ENCODE measurements around the gene RCCD1. TPM values are rescaled to one million over a fixed set of nuclear protein-coding genes. Genes with fewer than 3 reads are reported as not detected.

RCCD1 gene
- total RNA-seq, 1 donor from 2014 or later = 5.2 TPM

DNA sequence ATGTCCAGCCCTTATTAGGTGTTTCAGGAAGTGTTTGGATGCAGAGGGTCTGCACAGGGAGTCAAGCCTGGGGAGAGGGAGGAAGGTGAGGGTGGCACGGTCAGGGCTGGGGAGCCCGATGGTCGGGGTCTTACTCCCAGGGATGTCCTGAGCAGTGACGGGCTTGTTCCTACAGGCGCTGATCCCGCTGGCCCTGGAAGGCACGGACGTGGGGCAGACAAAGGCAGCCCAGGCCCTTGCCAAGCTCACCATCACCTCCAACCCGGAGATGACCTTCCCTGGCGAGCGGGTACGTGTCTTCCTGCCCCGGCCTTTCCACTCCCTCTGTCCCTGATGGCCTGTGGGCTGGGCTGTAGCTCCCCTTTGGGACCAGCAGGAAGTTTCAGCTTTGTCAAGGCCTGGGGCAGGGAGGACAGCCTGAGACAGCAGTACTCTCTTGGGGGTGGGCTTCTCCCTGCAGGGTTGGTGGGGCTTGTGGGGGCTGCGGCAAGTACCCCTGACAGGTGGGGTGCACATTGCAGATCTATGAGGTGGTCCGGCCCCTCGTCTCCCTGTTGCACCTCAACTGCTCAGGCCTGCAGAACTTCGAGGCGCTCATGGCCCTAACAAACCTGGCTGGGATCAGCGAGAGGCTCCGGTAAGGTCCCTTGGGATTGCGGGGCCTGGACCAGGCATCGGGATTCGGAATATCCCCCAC lies 4.6 kb upstream of the RCCD1 start:
- no peaks in the 10 kb centered on the region for H3K4me1 Mint-ChIP-seq (ENCODE audit: unreplicated experiment)
- no peaks in the 10 kb centered on the region for H3K9me3 Mint-ChIP-seq (ENCODE audit: unreplicated experiment)
- H3K27ac Mint-ChIP-seq (ENCODE audit: unreplicated experiment) = no peak overlapping the region
- TF ChIP-seq CTCF (IDR thresholded peaks at IDR 0.05; ENCODE audit: unreplicated experiment) = no peak
- H3K36me3 Mint-ChIP-seq (ENCODE audit: low read depth, unreplicated experiment) = peaks cover 31% of the 10 kb centered on the region
- H3K27me3 Mint-ChIP-seq (ENCODE audit: unreplicated experiment) = peaks cover 6% of the 10 kb centered on the region
- no peak for DNase-seq (ENCODE audit: low spot score)
- H3K4me3 Mint-ChIP-seq (ENCODE audit: unreplicated experiment) = no peak overlapping the region

GRCh38 chr15:90950676-90951075 lies 4.0 kb upstream of the RCCD1 start:
- peaks cover 31% of the 10 kb centered on the region for H3K36me3 Mint-ChIP-seq (ENCODE audit: low read depth, unreplicated experiment)
- no peaks in the 10 kb centered on the region for H3K4me1 Mint-ChIP-seq (ENCODE audit: unreplicated experiment)
- DNase-seq (ENCODE audit: low spot score) = no peak
- H3K9me3 Mint-ChIP-seq (ENCODE audit: unreplicated experiment) = no peaks in the 10 kb centered on the region
- no peak overlapping the region for H3K27ac Mint-ChIP-seq (ENCODE audit: unreplicated experiment)
- TF ChIP-seq CTCF (IDR thresholded peaks at IDR 0.05; ENCODE audit: unreplicated experiment) = no peak
- H3K4me3 Mint-ChIP-seq (ENCODE audit: unreplicated experiment) = no peak overlapping the region
- peaks cover 8% of the 10 kb centered on the region for H3K27me3 Mint-ChIP-seq (ENCODE audit: unreplicated experiment)

DNA sequence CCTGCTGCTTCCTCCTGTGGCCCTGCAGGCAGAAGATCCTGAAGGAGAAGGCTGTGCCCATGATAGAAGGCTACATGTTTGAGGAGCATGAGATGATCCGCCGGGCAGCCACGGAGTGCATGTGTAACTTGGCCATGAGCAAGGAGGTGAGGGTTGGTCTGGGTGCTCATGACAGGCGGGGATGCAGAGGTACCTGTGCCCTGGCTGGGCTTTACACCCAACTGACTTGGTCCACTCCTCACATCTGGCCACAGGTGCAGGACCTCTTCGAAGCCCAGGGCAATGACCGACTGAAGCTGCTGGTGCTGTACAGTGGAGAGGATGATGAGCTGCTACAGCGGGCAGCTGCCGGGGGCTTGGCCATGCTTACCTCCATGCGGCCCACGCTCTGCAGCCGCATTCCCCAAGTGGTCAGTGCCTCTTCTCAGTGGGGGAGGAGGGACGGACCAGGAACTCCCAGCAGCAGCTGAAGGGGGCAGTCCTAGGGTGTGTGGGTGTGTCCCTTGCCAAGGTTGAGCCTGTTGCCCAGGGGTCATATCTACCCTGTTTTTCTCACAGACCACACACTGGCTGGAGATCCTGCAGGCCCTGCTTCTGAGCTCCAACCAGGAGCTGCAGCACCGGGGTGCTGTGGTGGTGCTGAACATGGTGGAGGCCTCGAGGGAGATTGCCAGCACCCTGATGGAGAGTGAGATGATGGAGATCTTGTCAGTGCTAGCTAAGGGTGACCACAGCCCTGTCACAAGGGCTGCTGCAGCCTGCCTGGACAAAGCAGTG lies 1.6 kb upstream of the RCCD1 start:
- peaks cover 2% of the 10 kb centered on the region for H3K4me1 Mint-ChIP-seq (ENCODE audit: unreplicated experiment)
- H3K4me3 Mint-ChIP-seq (ENCODE audit: unreplicated experiment) = no peak overlapping the region
- TF ChIP-seq CTCF (IDR thresholded peaks at IDR 0.05; ENCODE audit: unreplicated experiment) = no peak
- H3K36me3 Mint-ChIP-seq (ENCODE audit: low read depth, unreplicated experiment) = peaks cover 28% of the 10 kb centered on the region
- H3K9me3 Mint-ChIP-seq (ENCODE audit: unreplicated experiment) = no peaks in the 10 kb centered on the region
- no peak for DNase-seq (ENCODE audit: low spot score)
- H3K27me3 Mint-ChIP-seq (ENCODE audit: unreplicated experiment) = peaks cover 12% of the 10 kb centered on the region
- H3K27ac Mint-ChIP-seq (ENCODE audit: unreplicated experiment) = no peak overlapping the region

DNA sequence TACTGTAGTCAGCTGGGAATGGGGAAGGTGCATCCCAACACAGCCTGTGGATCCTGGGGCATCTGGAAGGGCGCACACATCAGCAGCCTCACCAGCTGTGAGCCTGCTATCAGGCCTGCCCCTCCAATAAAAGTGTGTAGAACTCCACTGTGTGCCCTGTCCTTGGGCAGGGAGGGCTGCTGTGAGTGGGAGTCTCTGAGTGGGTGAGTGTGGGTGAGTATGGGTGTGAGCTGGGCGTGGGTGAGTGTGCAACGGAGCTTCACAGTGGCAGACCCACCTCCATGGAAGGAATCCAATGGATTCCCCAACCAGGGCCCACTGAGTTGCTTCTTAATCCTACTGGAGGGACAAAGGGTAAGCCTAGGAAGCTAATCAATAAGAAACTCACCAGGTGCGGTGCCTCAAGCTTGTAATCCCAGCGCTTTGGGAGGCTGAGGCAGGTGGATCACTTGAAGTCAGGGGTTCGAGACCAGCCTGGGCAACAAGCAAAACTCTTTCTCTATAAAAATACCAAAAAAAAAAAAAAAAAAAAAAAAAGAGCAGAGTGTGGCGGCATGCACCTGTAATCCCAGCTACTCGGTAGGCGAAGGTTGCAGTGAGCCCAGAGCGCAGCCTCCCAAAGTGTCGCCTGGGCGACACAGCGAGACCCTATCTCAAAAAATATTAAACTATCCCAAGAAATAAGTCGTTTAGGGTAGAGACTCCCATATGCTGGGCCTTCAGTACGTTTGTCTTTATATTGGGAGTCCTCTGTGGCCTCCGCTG lies 555 bp upstream of the RCCD1 start:
- peak overlapping the region; percentile 48 for H3K27ac Mint-ChIP-seq (ENCODE audit: unreplicated experiment)
- H3K4me3 Mint-ChIP-seq (ENCODE audit: unreplicated experiment) = peak overlapping the region; percentile 83
- H3K9me3 Mint-ChIP-seq (ENCODE audit: unreplicated experiment) = no peaks in the 10 kb centered on the region

More for the DNA sequence above, 555 bp upstream of the RCCD1 start:
- peaks cover 12% of the 10 kb centered on the region for H3K27me3 Mint-ChIP-seq (ENCODE audit: unreplicated experiment)
- TF ChIP-seq CTCF (IDR thresholded peaks at IDR 0.05; ENCODE audit: unreplicated experiment) = no peak
- H3K36me3 Mint-ChIP-seq (ENCODE audit: low read depth, unreplicated experiment) = peaks cover 20% of the 10 kb centered on the region
- peaks cover 2% of the 10 kb centered on the region for H3K4me1 Mint-ChIP-seq (ENCODE audit: unreplicated experiment)
- no peak for DNase-seq (ENCODE audit: low spot score)

All from endothelial cell (in vitro differentiated cells).